AG09309 (cell line): Measurements from ENCODE around the gene PCYT1B.

Experiments
- DNase-seq: peaks from one replicate; pipeline ENCODE4 v3.0.0-alpha.2; 2010; ENCODE audit warnings: low read depth
- H3K4me3 ChIP-seq: 2 replicates; pipeline ENCODE4 v1.5.1; 2011; ENCODE audit warnings: mild to moderate bottlenecking, low read depth, low read length, moderate library complexity; ENCODE audit not compliant: control insufficient read depth
- CTCF ChIP-seq: IDR thresholded peaks from 2 replicates; pipeline ENCODE4 v1.5.1; 2011; ENCODE audit warnings: mild to moderate bottlenecking, low read depth, low read length, inconsistent platforms; ENCODE audit not compliant: insufficient read depth, control insufficient read depth; ENCODE audit errors: missing control alignments

Gene PCYT1B

GRCh38 chrX:24603191-24603590 is 44.0 kb downstream of the PCYT1B start:
- H3K4me3 ChIP-seq, result no peak overlapping the region
- DNase-seq, result no peak
- TF ChIP-seq CTCF, result no peak

- no peak for TF ChIP-seq CTCF
- no peak for DNase-seq
- no peak overlapping the region for H3K4me3 ChIP-seq
Observed at GRCh38 chrX:24601858-24602257, 45.3 kb downstream of the PCYT1B start.

- TF ChIP-seq CTCF, result no peak
- H3K4me3 ChIP-seq, result no peak overlapping the region
- DNase-seq, result no peak
Observed at GRCh38 chrX:24594501-24594900, 52.6 kb downstream of the PCYT1B start.

- no peak overlapping the region for H3K4me3 ChIP-seq
- TF ChIP-seq CTCF, result no peak
- DNase-seq, result no peak
Observed at GRCh38 chrX:24590111-24590510, 57.0 kb downstream of the PCYT1B start.

- no peak for TF ChIP-seq CTCF
Observed at GRCh38 chrX:24577091-24577490, 70.1 kb downstream of the PCYT1B start.

GRCh38 chrX:24575496-24575895 is 71.7 kb downstream of the PCYT1B start:
- no peak overlapping the region for H3K4me3 ChIP-seq
- DNase-seq, result no peak
- no peak for TF ChIP-seq CTCF

More at GRCh38 chrX:24577091-24577490, 70.1 kb downstream of the PCYT1B start:
- H3K4me3 ChIP-seq, result no peak overlapping the region
- DNase-seq, result no peak

- no peak overlapping the region for H3K4me3 ChIP-seq
- no peak for DNase-seq
- TF ChIP-seq CTCF, result no peak
Observed at GRCh38 chrX:24574743-24575142, 72.4 kb downstream of the PCYT1B start.
